ENCODE data around the gene PGLYRP1.

The PGLYRP1 gene

DNA sequence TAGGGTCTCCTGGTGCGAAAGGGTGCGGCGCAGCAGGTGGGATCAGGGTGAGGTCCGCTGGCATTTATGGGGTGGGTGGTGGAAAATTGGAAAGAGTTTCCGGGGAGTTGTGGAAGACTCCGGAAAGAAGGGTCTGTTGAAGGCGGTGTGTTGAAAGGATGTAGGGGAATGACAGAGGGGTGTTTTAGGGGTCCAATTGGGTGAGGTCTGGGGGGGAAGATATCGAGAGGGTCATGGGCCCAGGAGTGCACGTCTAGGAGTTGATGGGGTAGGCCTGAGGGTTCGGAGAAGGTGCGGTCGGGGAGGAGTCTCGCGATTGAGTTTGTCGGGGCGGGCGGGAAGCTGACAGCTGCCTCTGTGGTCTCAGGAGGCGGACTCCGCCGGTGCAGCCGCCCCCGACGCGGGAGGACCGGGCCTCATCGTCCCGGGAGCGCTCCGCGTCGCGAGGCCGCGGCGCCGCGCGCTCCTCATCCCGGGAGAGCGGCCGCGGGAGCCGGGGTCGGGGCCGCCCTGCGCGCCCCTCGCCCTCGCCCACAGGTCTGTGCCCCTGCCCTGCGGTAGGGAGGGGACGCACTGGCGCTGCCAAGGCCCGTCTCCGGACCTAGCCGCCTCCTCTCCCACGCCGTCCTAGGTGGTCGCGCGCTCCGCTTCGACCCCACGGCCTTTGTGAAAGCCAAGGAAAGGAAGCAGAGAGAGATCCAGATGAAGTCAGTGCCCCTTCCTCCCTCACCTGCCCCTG lies 7.0 kb downstream of the PGLYRP1 start:
- peaks cover 3% of the 10 kb centered on the region for H3K36me3 Mint-ChIP-seq (ENCODE audit: low read depth)
- peak overlapping the region; percentile 84 to 87 (median 86) for H3K4me3 Mint-ChIP-seq
- H3K4me1 Mint-ChIP-seq, result peaks cover 14% of the 10 kb centered on the region
- TF ChIP-seq, protein P1, sequence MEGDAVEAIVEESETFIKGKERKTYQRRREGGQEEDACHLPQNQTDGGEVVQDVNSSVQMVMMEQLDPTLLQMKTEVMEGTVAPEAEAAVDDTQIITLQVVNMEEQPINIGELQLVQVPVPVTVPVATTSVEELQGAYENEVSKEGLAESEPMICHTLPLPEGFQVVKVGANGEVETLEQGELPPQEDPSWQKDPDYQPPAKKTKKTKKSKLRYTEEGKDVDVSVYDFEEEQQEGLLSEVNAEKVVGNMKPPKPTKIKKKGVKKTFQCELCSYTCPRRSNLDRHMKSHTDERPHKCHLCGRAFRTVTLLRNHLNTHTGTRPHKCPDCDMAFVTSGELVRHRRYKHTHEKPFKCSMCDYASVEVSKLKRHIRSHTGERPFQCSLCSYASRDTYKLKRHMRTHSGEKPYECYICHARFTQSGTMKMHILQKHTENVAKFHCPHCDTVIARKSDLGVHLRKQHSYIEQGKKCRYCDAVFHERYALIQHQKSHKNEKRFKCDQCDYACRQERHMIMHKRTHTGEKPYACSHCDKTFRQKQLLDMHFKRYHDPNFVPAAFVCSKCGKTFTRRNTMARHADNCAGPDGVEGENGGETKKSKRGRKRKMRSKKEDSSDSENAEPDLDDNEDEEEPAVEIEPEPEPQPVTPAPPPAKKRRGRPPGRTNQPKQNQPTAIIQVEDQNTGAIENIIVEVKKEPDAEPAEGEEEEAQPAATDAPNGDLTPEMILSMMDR (IDR thresholded peaks at IDR 0.05; ENCODE audit: unreplicated experiment in 3 of 3), result no peak
- no peak overlapping the region for H3K27ac Mint-ChIP-seq
- no peaks in the 10 kb centered on the region for H3K9me3 Mint-ChIP-seq
- peaks cover 50% of the 10 kb centered on the region for H3K27me3 Mint-ChIP-seq (ENCODE audit: low read depth)

DNA sequence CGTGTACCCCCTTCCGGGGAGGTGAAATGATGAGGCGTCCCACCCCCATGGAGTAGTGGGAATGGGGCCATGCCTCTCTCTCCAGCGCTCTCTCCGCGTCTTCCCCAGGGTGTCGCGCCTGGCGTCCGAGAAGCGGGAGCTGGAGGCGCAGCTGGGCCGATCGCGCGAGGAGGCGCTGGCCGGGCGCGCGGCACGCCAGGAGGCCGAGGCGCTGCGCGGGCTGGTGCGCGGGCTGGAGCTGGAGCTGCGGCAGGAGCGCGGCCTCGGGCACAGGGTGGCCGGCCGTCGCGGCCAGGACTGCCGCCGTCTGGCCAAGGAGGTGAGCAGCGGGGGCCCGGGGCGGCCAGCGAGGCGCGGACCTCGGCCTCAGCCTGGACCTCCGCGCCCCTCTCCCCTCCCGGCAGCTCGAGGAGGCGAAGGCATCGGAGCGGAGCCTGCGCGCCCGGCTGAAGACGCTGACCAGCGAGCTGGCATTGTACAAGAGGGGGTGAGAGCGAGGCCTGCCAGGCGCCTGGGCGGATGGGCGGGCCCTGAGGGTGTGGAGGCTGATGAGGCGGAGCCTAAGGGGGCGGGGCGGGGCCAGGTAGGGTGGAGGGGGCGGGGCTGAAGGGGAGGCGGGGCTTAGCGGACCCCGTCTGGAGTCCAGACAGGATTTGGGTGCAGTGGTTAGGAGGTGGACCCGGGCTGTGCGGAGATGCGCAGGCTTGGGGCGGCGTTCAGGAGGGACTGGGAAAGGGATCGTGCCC lies 7.7 kb downstream of the PGLYRP1 start:
- peaks cover 55% of the 10 kb centered on the region for H3K27me3 Mint-ChIP-seq (ENCODE audit: low read depth)
- H3K4me3 Mint-ChIP-seq, result peak overlapping the region; percentile 82 to 83 (median 83)
- H3K9me3 Mint-ChIP-seq, result no peaks in the 10 kb centered on the region
- H3K4me1 Mint-ChIP-seq, result peaks cover 14% of the 10 kb centered on the region
- TF ChIP-seq, protein P1 (IDR thresholded peaks at IDR 0.05; ENCODE audit: unreplicated experiment in 3 of 3), result no peak
- no peak overlapping the region for H3K27ac Mint-ChIP-seq
- peaks cover 3% of the 10 kb centered on the region for H3K36me3 Mint-ChIP-seq (ENCODE audit: low read depth)

DNA sequence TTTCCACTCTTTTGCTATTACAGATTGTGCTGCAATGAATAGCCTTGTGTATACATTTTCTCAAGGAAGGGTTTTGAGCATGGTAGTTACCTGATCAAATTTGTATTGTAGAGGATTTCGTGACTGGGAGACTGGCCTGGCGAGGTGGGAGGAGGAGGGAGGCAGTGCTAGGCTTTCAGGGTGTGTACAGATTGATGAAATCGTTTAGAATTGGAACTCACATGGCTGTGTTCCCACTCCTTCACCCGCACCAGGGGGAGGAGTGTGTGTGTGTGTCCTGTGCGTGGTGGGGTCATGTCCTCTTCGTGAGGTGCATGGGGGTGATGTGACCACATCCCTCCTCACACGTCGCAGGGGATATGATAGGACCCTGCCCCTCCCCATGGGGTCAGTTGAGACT lies 8.3 kb downstream of the PGLYRP1 start:
- Mint-ChIP-seq H3K36me3 (ENCODE audit: low read depth) (peaks cover 7% of the 10 kb centered on the region), H3K4me1 (peaks cover 14% of the 10 kb centered on the region), H3K27me3 (ENCODE audit: low read depth) (peaks cover 57% of the 10 kb centered on the region), H3K4me3 (peak overlapping the region; percentile 82 to 83 (median 83)), H3K9me3 (no peaks in the 10 kb centered on the region), H3K27ac (no peak overlapping the region)
- TF ChIP-seq, protein P1 (IDR thresholded peaks at IDR 0.05; ENCODE audit: unreplicated experiment in 3 of 3), result no peak

DNA sequence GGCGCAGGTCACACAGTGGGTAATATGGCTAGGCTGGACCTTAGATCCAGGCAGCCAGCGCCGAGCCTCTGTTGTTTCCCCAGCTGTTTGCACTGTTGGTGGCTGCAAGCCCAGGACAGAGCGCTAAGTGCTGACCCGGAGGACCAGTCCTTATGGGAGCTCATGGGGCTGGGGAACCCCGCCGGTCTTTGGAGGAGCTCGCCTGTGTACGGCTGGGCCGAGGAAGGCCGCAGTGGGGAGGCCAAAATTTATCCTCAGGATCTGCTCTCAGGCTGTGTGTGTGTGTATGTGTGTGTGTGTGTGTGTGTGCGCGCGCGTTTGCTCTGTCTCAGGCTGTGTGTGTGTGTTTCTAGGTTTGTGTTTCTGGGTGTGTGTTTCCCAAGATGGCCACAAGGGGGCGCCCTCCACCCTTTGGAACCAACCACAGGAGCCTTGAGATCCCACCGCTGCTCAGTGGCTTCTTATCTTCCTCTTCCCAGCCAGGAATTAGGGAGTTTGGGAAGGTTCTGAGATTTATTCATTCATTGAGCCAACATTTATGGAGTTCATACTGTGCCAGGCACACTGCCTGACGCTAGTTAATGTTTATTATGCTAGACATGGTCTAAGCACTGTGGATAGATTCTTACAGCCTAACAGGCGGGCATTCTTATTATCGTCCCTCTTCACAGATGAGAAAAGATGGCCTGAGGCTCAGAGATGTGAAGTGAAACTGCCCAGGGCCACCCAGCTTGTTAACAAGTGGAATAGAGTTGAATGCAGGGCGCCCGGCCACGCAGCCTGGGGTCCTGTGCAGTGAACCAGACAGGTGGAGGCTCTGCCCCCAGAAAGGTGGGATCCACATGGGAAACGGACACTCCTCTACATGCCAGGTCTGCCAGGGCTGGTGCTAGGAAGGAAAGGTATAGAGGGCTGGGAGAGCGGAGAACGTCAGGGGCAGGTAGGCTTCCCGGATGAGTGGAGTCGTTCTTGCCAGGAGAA lies 13.0 kb downstream of the PGLYRP1 start:
- Mint-ChIP-seq H3K4me1 (peaks cover 6% of the 10 kb centered on the region), H3K36me3 (ENCODE audit: low read depth) (peaks cover 26% of the 10 kb centered on the region), H3K27me3 (ENCODE audit: low read depth) (peaks cover 36% of the 10 kb centered on the region), H3K27ac (no peak overlapping the region), H3K9me3 (no peaks in the 10 kb centered on the region), H3K4me3 (no peak overlapping the region)
- TF ChIP-seq, protein P1 (IDR thresholded peaks at IDR 0.05; ENCODE audit: unreplicated experiment in 3 of 3), result peak; percentile 77 to 87 (median 83)

DNA sequence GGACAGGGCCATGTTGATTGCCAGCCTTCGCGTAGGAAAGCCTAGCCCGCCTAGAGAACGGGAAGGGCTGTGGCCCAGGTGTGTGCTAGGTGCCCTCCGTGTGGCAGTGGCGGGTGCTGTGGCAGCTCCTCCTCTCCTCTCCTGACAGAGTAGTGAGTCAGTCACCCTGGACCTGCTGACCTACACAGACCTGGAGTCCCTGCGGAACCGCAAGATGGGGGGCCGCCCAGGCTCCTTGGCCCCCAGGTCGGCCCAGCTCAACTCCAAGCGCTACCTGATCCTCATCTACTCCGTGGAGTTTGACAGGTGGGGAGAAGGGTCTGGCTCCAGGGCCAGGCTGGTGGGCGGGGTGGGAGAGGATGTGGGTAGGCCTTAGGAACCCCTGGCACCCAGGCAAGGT lies 16.4 kb downstream of the PGLYRP1 start:
- Mint-ChIP-seq H3K36me3 (ENCODE audit: low read depth) (peaks cover 30% of the 10 kb centered on the region), H3K9me3 (no peaks in the 10 kb centered on the region), H3K27me3 (ENCODE audit: low read depth) (peaks cover 11% of the 10 kb centered on the region), H3K27ac (no peak overlapping the region), H3K4me1 (no peaks in the 10 kb centered on the region), H3K4me3 (no peak overlapping the region)
- TF ChIP-seq, protein P1 (IDR thresholded peaks at IDR 0.05; ENCODE audit: unreplicated experiment in 3 of 3), result no peak
